Panc1 (cell line): ENCODE results near the gene FPGS.

Experiments
- CTCF ChIP-seq: fragments of 450-650 bp; IDR thresholded peaks from 2 replicates; pipeline ENCODE4 v1.5.1; 2017; ENCODE audit warnings: mild to moderate bottlenecking
- POLR2AphosphoS5 ChIP-seq: IDR thresholded peaks from 2 replicates; pipeline ENCODE4 v1.6.1; 2012; ENCODE audit warnings: mild to moderate bottlenecking, low read depth, low read length, moderate library complexity
- REST ChIP-seq, 2 experiments: IDR thresholded peaks; 2 replicates each; pipeline ENCODE4 v1.6.1; 2011 to 2012; ENCODE audit warnings: low read depth in 2 of 2, control low read depth in 1 of 2, low read length in 1 of 2, mild to moderate bottlenecking in 1 of 2, moderate library complexity in 1 of 2; ENCODE audit not compliant: insufficient read depth in 1 of 2
- SIN3A ChIP-seq: IDR thresholded peaks from 2 replicates; pipeline ENCODE4 v1.6.1; 2012; ENCODE audit warnings: low read depth, mild to moderate bottlenecking, low read length, moderate library complexity, borderline replicate concordance; ENCODE audit not compliant: insufficient read depth
- TCF7L2 ChIP-seq: IDR thresholded peaks from 2 replicates; pipeline ENCODE4 v1.6.1; 2011; ENCODE audit warnings: mild to moderate bottlenecking, low read depth, low read length, inconsistent platforms

DNA sequence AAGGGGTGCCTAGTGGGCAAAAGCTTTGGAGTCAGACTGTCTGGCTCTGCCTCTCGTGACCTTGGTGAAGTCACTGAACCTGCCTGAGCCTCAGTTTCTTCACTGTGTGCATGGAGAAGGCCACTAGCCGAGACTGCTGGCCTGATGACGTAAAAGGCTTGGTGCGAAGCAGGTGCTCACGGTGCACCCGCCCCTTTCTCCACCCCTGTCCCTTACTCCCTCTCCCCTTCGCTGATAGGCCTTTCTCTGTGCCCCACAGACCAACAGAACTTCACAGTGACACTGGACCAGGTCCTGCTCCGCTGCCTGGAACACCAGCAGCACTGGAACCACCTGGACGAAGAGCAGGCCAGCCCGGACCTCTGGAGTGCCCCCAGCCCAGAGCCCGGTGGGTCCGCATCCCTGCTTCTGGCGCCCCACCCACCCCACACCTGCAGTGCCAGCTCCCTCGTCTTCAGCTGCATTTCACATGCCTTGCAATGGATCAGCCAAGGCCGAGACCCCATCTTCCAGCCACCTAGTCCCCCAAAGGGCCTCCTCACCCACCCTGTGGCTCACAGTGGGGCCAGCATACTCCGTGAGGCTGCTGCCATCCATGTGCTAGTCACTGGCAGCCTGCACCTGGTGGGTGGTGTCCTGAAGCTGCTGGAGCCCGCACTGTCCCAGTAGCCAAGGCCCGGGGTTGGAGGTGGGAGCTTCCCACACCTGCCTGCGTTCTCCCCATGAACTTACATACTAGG, 10.4 kb downstream of the FPGS start:
- TF ChIP-seq CTCF (no peak), POLR2AphosphoS5 (no peak), TCF7L2 (no peak), SIN3A (no peak), REST (IDR thresholded peaks at IDR 0.05; ENCODE audit: insufficient read depth in 1 of 2, low read depth in 2 of 2, low read length in 1 of 2) (no peak)
